ENCODE results near the gene BTBD17. TPM values are rescaled to one million over a fixed set of nuclear protein-coding genes. Genes with fewer than 3 reads are reported as not detected.
A peak's percentile ranks its signal among the peaks of the same experiment; 100 is the strongest.

Gene BTBD17
- total RNA-seq, 1 experiment from 2014 or later = not detected

DNA sequence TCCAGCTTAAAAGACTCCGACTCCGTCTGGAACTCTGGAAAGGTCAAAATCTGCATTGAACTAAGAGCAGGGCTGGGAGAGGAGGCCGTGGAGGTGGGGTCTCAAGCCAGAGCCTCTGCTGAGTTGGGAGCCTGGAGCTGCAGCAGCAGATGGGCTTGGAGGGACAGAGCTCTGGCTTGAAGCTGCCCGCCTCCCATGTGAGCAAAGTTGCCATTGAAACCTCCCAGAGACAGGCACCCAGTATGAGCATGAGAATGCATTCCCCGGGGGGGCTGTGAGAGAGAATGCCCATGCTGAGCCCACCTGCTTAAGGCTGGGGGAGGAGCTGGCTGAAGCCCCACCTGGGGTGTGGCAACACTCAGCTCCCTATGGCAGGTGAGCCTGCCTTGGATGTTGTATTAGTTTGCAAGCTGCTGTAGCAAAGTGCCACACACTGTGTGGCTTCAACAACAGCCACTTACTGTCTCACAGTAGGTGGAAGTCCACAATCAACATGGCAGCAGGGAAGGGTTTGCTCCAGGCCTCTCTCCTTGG lies 26.1 kb downstream of the BTBD17 start:
- DNase-seq (ENCODE audit: low spot score) = no peak

DNA sequence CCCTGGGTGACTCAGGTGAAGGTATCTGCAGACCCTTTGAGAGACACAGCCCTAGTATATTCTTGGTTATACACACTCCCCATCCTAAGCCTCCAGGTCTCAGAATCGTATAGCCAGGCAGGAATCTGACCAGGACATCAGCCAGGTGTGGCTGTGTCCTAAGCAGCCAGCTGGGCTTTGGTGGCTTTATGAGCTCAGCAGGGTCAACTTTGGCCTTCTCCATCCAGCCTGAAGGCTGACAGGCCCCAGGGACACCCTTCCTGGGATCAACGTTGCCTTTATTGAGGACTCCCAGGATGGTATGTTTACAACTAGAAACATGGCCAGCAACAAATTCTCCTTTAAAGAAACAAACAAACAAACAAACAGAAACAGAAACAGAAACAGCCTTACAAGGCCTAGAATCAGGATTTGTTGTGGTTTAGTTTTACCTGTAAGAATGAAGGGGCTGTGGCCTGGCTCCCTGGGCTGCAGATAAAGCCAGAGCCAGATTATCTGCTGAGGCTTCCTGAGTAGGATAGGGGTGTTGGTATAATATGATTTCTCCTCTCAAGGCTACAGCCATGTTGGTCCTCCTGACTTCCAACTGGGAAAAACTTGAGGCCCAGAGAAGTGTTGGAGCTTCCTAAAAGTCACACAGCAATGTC lies 27.2 kb downstream of the BTBD17 start:
- no peak for DNase-seq (ENCODE audit: low spot score)

DNA sequence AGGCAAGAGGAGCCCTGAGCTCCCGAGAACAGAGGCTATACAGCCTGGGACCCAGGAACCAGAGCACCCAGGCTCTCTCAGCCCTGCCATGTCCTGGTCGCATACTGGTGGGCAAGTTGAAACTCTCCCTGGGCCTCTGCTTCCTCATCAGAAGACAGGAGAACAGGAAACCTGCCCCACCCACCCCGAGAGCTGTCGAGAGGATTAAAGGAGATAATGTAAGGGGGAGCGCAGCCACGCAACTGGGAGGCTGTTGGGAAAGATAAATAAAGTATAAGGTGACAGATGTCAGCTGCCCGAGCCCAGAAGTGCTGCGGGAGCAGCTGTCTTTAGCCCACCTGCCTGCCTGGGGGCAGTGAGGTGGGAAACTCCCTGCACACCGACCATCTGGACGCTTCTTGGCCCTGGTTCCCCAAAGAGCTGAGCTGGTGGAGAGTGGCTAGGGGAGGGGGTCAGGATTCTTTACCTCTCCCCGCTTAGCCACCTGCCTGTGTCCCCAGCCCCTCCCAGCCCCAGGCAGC lies 28.8 kb downstream of the BTBD17 start:
- no peak for DNase-seq (ENCODE audit: low spot score)

DNA sequence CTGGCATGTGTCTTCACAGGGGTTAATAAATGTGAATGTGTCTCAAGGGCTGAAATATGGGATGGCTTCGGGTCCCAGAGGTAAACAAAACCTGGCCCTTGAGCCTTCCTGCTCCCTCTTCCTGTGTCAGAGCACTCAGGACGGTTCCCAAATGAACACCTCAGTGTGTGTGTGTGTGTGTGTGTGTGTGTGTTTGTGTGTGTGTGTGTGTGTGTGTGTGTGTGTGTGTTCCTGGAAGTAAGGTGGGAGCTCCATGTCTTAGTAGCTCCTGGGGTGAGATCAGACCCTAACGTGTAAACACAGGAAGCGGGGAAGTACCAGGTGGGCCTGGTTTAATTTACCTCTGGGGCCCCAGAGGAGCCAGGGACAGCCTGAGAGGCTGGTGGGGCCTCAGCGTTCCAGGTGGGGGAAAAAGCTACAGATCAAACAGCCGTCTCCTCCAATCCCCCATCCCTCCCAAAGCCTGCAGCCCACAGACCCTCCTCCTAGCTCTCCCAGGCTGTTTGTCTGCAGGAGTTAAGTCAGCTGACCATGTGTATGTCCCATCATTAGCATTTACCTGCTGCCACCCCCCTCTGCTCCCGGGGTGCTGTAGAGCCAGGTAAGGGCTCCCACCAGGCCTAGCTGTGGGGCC lies 29.5 kb downstream of the BTBD17 start:
- no peak for DNase-seq (ENCODE audit: low spot score)

DNA sequence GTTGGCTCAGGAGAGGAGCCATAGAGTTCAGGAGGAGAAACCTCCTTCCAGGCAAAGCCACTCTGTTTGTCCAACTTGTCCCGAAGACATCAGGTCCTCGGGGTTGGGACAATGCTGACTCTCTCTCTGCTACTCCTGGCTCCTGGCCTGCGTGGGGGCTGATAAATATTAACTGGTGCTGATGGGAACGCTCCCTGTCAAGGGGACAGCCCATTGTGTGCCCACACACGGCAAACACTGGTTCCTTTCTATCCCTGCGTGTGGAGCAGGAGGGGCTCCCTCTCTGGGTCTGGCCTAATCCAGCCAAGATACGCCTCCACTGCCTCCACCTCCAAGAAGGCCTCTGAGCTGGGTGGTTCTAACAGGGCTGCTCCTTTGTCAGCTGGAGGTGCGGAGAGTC lies 31.2 kb downstream of the BTBD17 start:
- no peak for DNase-seq (ENCODE audit: low spot score)

DNA sequence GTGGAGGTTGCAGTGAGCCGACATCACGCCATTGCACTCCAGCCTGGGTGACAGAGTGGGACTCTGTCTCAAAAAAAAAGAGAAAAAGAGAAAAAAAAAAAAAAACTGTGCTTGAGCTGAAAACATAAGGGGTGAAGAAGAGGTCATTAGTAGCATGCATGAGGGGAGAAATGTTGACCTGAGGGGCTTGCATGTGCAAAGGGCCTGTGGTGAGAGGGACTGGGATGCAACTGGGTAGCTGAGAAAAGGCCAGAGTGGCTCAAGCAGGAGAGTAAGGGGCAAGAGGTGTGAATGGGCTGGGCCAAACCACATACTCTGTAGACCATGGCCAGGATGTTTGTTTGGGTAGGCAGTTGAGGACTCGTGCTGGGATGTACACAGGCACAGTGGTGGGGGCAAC lies 32.3 kb downstream of the BTBD17 start:
- no peak for DNase-seq (ENCODE audit: low spot score)

DNA sequence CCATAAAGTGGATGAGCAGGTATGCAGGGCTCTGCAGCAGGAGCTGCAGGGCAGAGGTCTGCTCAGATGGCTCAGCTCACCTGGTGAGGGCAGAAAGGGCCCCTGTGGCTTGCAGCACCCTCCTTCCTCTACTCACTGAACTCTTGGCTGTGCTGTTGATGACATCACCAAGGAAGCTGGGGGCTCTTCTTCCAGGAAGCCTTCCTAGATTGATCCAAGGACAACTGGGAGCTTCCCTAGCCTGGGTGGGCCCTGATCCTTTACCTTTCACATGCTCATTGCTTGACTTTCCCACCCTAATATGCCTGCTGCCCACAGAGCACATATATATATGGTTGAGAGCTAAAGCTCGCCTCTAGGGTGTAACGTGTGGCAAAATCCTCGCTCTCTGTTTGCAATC lies 33.2 kb downstream of the BTBD17 start:
- no peak for DNase-seq (ENCODE audit: low spot score)

DNA sequence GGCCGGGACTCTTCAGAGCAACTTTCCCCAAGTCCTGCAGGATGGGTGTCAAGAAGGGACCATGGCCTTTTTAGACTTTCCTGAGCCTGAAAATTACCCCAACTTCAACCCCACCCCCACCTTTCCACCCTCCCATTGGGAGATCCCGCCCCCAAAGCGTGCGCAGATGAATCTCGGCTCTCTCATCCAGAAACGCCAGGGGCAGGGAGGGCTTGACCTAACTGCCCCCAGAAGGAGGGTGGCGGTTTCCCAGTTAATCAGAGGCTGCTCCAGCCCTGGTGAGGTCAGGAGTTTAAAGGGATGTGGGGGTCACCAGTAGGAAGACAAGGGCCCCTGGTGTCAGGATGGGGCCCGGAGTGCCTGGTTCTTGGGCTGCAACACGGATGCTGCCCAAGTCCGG lies 35.2 kb downstream of the BTBD17 start:
- DNase-seq (ENCODE audit: low spot score) = no peak

DNA sequence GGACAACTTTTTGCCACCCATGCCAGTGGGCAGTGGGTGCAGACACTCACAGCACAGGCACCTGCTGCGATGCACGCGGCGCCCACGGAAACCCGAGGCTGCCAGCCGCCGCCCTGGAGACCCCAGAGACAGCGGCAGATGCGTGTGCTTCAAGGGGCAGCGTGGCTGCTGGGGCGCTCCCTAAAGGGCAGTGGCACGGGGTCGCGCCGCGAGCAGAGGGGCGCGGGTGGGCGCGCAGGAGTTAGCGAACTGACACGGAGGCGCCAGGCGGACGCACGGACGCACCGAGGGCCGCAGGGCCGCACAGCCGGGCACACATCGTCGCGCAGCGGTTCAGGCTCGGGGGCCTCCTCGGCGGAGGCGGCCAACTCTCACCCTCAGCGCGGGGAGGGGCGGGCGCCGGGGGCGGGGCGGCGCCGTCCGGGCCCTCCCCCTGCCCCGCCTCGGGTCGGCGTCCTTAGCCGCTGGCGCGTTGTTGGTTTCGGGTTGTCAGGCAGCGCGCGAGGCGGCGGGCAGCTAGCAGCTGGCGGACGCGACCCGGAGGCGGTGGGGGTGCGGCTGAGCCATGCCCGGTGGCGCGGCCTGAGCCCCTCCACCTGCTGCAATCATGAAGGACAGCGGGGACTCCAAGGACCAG lies 35.8 kb downstream of the BTBD17 start, which contains the start of gene KIF19:
Gene KIF19, plus strand, starts transcription at position 484 of the 637 bp plus-strand sequence. Its CDS starts 124 bp downstream, at position 608.
- no peak for DNase-seq (ENCODE audit: low spot score)

DNA sequence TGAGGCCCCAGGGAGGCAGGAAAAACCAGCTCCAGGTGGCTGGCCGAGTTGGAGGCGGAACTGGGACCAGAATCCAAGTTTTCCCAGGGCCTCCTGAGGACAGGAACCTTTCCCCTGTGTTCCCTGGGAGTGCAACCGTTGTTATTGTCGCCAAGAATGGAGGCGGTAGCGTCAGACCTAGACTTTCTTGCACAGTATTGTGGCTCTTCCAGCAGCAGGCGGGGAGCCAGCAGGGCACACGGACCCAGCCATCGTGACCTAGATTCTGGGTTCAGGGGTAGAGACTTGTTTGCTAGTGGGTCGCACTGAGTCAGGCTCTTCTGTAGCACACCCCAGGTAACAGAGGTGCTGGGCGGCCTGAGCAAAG lies 36.3 kb downstream of the BTBD17 start:
- DNase-seq (ENCODE audit: low spot score) = no peak

DNA sequence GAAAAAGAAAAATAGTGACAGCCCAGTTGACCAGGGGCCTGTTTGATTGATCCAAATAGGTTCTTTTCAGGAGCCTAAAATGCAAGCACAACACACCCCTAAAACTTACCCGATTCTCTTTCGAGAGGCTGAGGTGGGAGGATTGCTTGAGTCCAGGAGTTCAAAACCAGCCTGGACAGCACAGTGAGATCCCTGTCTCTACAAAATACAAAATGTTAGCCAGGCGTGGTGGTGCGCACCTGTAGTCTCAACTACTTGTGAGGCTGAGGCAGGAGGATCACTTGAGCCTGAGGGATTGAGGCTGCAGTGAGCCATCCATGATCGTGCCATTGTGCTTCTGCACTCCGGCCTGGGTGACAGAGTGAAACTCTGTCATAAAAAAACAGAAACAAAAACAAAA lies 37.1 kb downstream of the BTBD17 start:
- no peak for DNase-seq (ENCODE audit: low spot score)

DNA sequence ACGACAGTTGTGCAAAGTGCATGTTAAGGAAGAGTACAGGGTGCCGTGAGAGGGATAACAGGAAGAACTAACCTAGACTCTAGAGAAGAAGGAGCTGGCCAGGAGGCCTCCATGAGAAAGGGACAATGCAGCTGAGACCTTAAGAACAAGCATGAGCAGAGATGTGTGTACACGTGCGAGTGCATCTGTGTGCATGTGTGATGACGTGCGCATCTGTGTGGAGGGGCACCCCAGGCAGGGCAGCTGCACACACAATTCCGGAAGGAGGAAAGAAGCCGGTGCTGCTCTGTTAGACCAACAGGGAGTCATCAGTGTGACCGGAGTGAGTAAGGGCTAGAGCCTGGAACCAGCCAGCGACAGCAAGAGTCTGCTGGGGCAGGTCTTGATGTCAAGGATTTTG lies 43.3 kb downstream of the BTBD17 start:
- DNase-seq (ENCODE audit: low spot score) = no peak

DNA sequence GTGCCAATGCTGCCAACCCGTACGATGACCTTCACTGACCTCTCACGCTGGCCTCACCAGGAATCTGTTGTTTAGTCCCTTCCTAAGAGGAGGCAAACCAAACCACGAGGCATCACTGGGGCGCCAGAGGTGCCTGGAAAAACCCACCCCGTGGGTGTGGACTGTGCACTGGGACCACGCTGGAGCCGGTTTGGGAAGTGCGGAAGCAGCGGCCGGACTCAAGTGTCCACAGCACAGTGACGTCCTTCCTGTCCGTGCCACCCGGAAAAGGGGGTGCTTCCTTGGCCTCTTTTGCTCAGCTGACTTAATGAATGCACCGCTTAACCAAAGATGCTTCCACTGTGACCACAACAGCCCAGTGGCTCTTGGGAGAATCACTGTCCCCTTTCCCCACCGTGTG lies 44.6 kb downstream of the BTBD17 start:
- no peak for DNase-seq (ENCODE audit: low spot score)

DNA sequence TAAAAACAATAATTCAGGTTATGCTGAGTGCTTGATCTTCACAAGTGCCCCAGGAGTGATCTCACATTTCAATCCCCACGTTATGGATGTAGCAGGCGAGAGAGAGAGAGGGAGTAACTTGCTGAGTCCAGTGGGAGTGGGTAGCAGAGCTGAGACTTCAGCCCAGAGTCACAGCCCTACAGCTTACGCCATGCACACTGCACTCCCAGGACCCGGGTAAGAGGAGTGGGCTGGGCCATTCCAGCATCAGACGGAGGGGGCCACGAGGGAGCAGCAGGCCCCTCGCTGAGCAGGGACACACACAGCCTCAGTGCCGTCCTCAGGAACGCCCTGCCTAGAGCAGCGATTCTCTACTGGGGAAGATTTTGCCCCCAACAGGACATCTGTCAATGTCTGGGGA lies 45.4 kb downstream of the BTBD17 start:
- no peak for DNase-seq (ENCODE audit: low spot score)

DNA sequence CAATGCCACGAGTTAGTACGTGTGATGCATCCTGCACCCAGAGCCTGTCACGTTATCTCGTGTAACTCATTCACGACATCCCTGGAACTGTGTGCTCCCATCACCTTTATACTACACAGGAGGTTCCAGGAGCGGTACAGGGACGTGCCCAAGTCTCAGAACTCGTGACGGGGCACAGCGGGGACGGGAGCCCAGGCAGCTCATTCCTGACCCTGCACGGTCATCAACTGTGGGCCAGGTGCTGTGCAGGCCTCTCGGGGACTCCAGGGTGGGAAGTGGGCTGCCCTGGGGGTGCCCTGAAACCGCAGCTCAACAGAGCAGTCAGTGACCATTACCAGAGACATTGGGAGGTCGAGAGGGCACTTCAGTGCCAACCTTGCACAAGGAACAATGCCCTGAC lies 46.8 kb downstream of the BTBD17 start:
- no peak for DNase-seq (ENCODE audit: low spot score)

DNA sequence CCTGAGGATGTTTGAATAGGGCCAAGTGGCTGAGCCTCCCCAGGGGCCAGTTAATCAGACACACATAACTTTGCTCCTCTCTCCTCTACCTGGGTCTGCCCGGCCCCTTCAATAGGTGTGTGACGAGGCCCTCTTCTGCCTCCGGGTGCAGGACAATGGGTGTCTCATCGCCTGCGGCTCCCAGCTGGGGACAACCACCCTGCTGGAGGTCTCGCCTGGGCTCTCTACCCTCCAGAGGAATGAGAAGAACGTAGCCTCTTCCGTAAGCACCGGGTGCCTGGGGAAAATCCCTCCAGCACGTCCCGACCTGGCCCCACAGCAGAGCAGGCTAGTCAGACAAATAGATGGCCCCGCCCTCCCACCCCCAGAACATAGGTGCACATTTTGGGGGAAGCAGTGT lies 51.8 kb downstream of the BTBD17 start:
- no peak for DNase-seq (ENCODE audit: low spot score)

DNA sequence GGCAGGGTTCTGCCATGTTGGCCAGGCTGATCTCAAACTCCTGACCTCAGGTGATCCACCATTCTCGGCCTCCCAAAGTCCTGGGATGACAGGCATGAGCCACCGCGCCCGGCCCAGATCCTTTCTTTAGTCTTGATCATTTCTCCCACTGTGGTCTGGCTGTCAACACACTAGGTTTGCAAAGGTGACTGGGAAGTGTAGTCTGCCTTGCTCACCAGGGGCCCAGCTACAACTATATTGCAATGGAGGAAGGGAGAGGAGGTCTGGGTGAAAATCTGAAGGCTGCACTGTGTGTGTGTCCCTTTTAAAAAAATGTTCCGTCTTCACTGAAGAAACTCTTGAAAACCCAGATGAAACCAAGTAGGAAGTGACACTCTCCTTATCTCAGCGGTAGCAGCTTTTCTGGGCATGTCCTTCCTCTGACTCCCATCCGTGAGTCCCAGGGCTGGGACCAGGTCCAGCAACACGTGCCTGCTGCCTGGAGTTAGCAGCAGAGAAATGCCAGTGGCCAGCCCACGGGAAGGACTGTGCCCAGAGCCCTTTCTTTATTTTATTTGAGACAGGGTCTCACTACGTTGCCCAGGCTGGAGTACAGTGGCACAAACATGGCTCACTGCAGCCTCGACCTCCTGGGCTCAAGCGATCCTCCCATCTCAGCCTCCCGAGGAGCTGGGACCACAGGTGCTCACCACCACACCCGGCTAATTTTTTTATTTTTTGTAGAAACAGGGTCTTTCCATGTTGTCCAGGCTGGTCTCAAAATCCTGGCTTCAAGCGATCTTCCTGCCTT lies 53.5 kb downstream of the BTBD17 start:
- DNase-seq (ENCODE audit: low spot score) = peak; percentile 69

Other genes with a start within 250 kb of the BTBD17 start
- 351 and 1,058 TPM in 2 replicates for gene RPL38, start 158.2 kb downstream of the BTBD17 start, total RNA-seq (2014; rRNA removed; shearing (Covaris generic))
- 0.72 and 1.3 TPM in 2 replicates for gene TTYH2, start 148.3 kb downstream of the BTBD17 start, total RNA-seq (2014; rRNA removed; shearing (Covaris generic))
- not detected in 2 replicates for gene DNAI2, start 87.6 kb downstream of the BTBD17 start, total RNA-seq (2014; rRNA removed; shearing (Covaris generic))
- not detected in 2 replicates for gene KIF19, start 35.6 kb downstream of the BTBD17 start, total RNA-seq (2014; rRNA removed; shearing (Covaris generic))
- gene GPR142, start 5.6 kb upstream of the BTBD17 start, total RNA-seq (2014; rRNA removed; shearing (Covaris generic)) = not detected in 2 replicates
- 2.7 and 5.9 TPM in 2 replicates for gene GPRC5C, start 70.2 kb upstream of the BTBD17 start, total RNA-seq (2014; rRNA removed; shearing (Covaris generic))
- not detected in 2 replicates for gene CD300A, start 104.8 kb upstream of the BTBD17 start, total RNA-seq (2014; rRNA removed; shearing (Covaris generic))
- gene CD300LB, start 169.6 kb upstream of the BTBD17 start, total RNA-seq (2014; rRNA removed; shearing (Covaris generic)) = not detected in 2 replicates
- 0.45 and 0.46 TPM in 2 replicates for gene CD300C, start 184.2 kb upstream of the BTBD17 start, total RNA-seq (2014; rRNA removed; shearing (Covaris generic))
- gene CD300H, start 205.6 kb upstream of the BTBD17 start, total RNA-seq (2014; rRNA removed; shearing (Covaris generic)) = not detected in 2 replicates
- not detected in 2 replicates for gene CD300LD, start 230.4 kb upstream of the BTBD17 start, total RNA-seq (2014; rRNA removed; shearing (Covaris generic))

Measured in A172 (cell line).